ENCODE results near the gene THAP7. TPM values are rescaled to one million over a fixed set of nuclear protein-coding genes. Genes with fewer than 3 reads are reported as not detected.

The THAP7 gene
- total RNA-seq, 1 experiment from 2014 or later, result 24.6 TPM

- H3K56ac ChIP-seq (ENCODE audit: insufficient read length, low read depth, low read length), result no peak overlapping the region
These were observed 42.1 kb upstream of the THAP7 start for GRCh38 chr22:21043860-21044535.

More at GRCh38 chr22:21043860-21044535, 42.1 kb upstream of the THAP7 start:
- Mint-ChIP-seq H3K27ac (no peak overlapping the region), H3K9me3 (no peaks in the 10 kb centered on the region), H3K27me3 (ENCODE audit: low read depth) (peaks cover 27% of the 10 kb centered on the region), H3K4me1 (peaks cover 15 to 17% of the 10 kb centered on the region in 2 experiments), H3K36me3 (ENCODE audit: insufficient read depth in 1 of 3, low read depth in 3 of 3) (no peaks in the 10 kb centered on the region), H3K4me3 (no peak overlapping the region)
- Histone ChIP-seq H3K4me1 (ENCODE audit: insufficient read depth, low read length) (no peaks in the 10 kb centered on the region), H3K23ac (ENCODE audit: insufficient read length, low read depth, low read length) (no peak overlapping the region), H4K20me1 (ENCODE audit: control insufficient read depth, insufficient read depth, insufficient read length) (no peaks in the 10 kb centered on the region), H2BK120ac (ENCODE audit: low read depth, low read length, poor library complexity, severe bottlenecking) (no peak overlapping the region), H3K23me2 (ENCODE audit: insufficient read length, low read depth, low read length, poor library complexity, severe bottlenecking) (peaks cover 4% of the 10 kb centered on the region), H3K9me3 (ENCODE audit: control insufficient read depth, low read depth, low read length) (no peaks in the 10 kb centered on the region), H4K8ac (replicated peaks; ENCODE audit: insufficient read length, low read depth, low read length) (no peak overlapping the region), H3T11ph (ENCODE audit: low read length) (no peak overlapping the region), H3K27me3 (ENCODE audit: insufficient read depth, low read length) (no peaks in the 10 kb centered on the region), H3K79me2 (ENCODE audit: insufficient read depth, low read length) (no peaks in the 10 kb centered on the region), H3K4me2 (ENCODE audit: insufficient read depth, insufficient read length, low read length) (no peak overlapping the region), H2BK15ac (ENCODE audit: low read depth, low read length) (no peak overlapping the region), H4K91ac (ENCODE audit: insufficient read length, low read depth, low read length) (no peak overlapping the region), H4K5ac (ENCODE audit: insufficient read length, low read depth, low read length) (no peak overlapping the region), H3K18ac (ENCODE audit: insufficient read length, low read depth, low read length) (no peak overlapping the region), H2AFZ (ENCODE audit: low read length) (no peak overlapping the region), H2BK12ac (ENCODE audit: insufficient read length, low read depth, low read length) (no peak overlapping the region), H3K27ac (ENCODE audit: insufficient read length, low read depth, low read length) (no peak overlapping the region), H3K4ac (ENCODE audit: low read depth, low read length) (no peak overlapping the region), H3K9ac (ENCODE audit: extremely low read depth, insufficient read length, low read length) (no peak overlapping the region), H2BK20ac (ENCODE audit: low read depth, low read length, poor library complexity, severe bottlenecking) (no peak overlapping the region), H3K14ac (ENCODE audit: insufficient read depth, low read length) (no peak overlapping the region), H3K79me1 (ENCODE audit: insufficient read depth, low read depth, low read length, poor library complexity, severe bottlenecking) (no peaks in the 10 kb centered on the region), H2AK5ac (ENCODE audit: insufficient read length, low read length) (no peak overlapping the region), H2BK5ac (ENCODE audit: insufficient read length, low read length) (no peak overlapping the region)
- WGBS (ENCODE audit: extremely low coverage, insufficient read length, low lambda C conversion rate), result no CpG with 5 or more reads among the region's 15 CpGs
- no peak for DNase-seq
- TF ChIP-seq, protein P1, sequence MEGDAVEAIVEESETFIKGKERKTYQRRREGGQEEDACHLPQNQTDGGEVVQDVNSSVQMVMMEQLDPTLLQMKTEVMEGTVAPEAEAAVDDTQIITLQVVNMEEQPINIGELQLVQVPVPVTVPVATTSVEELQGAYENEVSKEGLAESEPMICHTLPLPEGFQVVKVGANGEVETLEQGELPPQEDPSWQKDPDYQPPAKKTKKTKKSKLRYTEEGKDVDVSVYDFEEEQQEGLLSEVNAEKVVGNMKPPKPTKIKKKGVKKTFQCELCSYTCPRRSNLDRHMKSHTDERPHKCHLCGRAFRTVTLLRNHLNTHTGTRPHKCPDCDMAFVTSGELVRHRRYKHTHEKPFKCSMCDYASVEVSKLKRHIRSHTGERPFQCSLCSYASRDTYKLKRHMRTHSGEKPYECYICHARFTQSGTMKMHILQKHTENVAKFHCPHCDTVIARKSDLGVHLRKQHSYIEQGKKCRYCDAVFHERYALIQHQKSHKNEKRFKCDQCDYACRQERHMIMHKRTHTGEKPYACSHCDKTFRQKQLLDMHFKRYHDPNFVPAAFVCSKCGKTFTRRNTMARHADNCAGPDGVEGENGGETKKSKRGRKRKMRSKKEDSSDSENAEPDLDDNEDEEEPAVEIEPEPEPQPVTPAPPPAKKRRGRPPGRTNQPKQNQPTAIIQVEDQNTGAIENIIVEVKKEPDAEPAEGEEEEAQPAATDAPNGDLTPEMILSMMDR (conservative IDR thresholded peaks at IDR 0.05), result no peak

Data from H9 (cell line).